ENCODE data around the gene HNF4A. TPM values are rescaled to one million over a fixed set of nuclear protein-coding genes. Genes with fewer than 3 reads are reported as not detected.
A peak's percentile ranks its signal among the peaks of the same experiment; 100 is the strongest.

HNF4A gene
- total and polyA plus RNA-seq, 2 of the 13 experiments (the other 11 are each of a cell fraction or from before 2014, with no cell fraction given): 80.9 to 169 TPM

DNA sequence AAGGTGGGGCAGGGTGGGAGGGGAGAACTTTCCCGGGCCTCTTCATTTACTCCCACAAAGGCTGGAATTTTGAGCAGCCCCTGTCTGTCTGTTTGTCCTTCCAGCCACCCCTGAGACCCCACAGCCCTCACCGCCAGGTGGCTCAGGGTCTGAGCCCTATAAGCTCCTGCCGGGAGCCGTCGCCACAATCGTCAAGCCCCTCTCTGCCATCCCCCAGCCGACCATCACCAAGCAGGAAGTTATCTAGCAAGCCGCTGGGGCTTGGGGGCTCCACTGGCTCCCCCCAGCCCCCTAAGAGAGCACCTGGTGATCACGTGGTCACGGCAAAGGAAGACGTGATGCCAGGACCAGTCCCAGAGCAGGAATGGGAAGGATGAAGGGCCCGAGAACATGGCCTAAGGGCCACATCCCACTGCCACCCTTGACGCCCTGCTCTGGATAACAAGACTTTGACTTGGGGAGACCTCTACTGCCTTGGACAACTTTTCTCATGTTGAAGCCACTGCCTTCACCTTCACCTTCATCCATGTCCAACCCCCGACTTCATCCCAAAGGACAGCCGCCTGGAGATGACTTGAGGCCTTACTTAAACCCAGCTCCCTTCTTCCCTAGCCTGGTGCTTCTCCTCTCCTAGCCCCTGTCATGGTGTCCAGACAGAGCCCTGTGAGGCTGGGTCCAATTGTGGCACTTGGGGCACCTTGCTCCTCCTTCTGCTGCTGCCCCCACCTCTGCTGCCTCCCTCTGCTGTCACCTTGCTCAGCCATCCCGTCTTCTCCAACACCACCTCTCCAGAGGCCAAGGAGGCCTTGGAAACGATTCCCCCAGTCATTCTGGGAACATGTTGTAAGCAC, 74.1 kb downstream of the HNF4A start (continued):
- TF ChIP-seq ZSCAN31 (CRISPR knock-in tag; IDR thresholded peaks at IDR 0.05; ENCODE audit: low read depth) (no peak), ZMYM3 (CRISPR knock-in tag; IDR thresholded peaks at IDR 0.05) (no peak), KLF13 (CRISPR knock-in tag; IDR thresholded peaks at IDR 0.05) (no peak), KLF16 (CRISPR knock-in tag; IDR thresholded peaks at IDR 0.05) (no peak), ZNF558 (CRISPR knock-in tag; IDR thresholded peaks at IDR 0.05; ENCODE audit: borderline replicate concordance) (no peak), SSRP1 (CRISPR knock-in tag; IDR thresholded peaks at IDR 0.05) (no peak; the same call in 1 of the 2 replicates), MTF2 (CRISPR knock-in tag; IDR thresholded peaks at IDR 0.05; ENCODE audit: borderline replicate concordance) (no peak), CBX2 (IDR thresholded peaks at IDR 0.05; ENCODE audit: low read depth, low read length) (no peak), CBX2 (CRISPR knock-in tag; IDR thresholded peaks at IDR 0.05; ENCODE audit: low read depth) (no peak), ASH2L (IDR thresholded peaks at IDR 0.05; ENCODE audit: insufficient read length, low read depth, low read length) (no peak), MED8 (CRISPR knock-in tag; IDR thresholded peaks at IDR 0.05; ENCODE audit: insufficient replicate concordance) (no peak), ZNF326 (CRISPR knock-in tag; IDR thresholded peaks at IDR 0.05; ENCODE audit: borderline replicate concordance) (no peak), CBX1 (IDR thresholded peaks at IDR 0.05; ENCODE audit: low read depth) (no peak), MEIS2 (CRISPR knock-in tag; IDR thresholded peaks at IDR 0.05) (no peak), ZNF775 (CRISPR knock-in tag; IDR thresholded peaks at IDR 0.05; ENCODE audit: borderline replicate concordance) (no peak), TSC22D2 (CRISPR knock-in tag; IDR thresholded peaks at IDR 0.05; ENCODE audit: borderline replicate concordance) (no peak), TARDBP (CRISPR knock-in tag; IDR thresholded peaks at IDR 0.05) (no peak), ZNF430 (CRISPR knock-in tag; IDR thresholded peaks at IDR 0.05) (0 out of 2 replicates have a peak, but pooled peaks have one; percentile 56), ZNF335 (CRISPR knock-in tag; IDR thresholded peaks at IDR 0.05) (no peak), TOE1 (CRISPR knock-in tag; IDR thresholded peaks at IDR 0.05) (no peak), IRF2 (CRISPR knock-in tag; IDR thresholded peaks at IDR 0.05) (no peak), PCBP2 (optimal IDR thresholded peaks at IDR 0.05; ENCODE audit: low read depth, low read length, poor library complexity, severe bottlenecking) (no peak), ZSCAN30 (CRISPR knock-in tag; IDR thresholded peaks at IDR 0.05) (no peak), SIN3B (IDR thresholded peaks at IDR 0.05; ENCODE audit: low read length) (no peak), JUND (CRISPR knock-in tag; IDR thresholded peaks at IDR 0.05) (no peak), IRX3 (CRISPR knock-in tag; IDR thresholded peaks at IDR 0.05; ENCODE audit: borderline replicate concordance, low read depth) (0 out of 2 replicates have a peak, but pooled peaks have one; percentile 12)
- TF ChIP-seq, protein P1, sequence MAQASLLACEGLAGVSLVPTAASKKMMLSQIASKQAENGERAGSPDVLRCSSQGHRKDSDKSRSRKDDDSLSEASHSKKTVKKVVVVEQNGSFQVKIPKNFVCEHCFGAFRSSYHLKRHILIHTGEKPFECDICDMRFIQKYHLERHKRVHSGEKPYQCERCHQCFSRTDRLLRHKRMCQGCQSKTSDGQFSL (CRISPR knock-in tag; IDR thresholded peaks at IDR 0.05): no peak
- TF ChIP-seq, protein P2, sequence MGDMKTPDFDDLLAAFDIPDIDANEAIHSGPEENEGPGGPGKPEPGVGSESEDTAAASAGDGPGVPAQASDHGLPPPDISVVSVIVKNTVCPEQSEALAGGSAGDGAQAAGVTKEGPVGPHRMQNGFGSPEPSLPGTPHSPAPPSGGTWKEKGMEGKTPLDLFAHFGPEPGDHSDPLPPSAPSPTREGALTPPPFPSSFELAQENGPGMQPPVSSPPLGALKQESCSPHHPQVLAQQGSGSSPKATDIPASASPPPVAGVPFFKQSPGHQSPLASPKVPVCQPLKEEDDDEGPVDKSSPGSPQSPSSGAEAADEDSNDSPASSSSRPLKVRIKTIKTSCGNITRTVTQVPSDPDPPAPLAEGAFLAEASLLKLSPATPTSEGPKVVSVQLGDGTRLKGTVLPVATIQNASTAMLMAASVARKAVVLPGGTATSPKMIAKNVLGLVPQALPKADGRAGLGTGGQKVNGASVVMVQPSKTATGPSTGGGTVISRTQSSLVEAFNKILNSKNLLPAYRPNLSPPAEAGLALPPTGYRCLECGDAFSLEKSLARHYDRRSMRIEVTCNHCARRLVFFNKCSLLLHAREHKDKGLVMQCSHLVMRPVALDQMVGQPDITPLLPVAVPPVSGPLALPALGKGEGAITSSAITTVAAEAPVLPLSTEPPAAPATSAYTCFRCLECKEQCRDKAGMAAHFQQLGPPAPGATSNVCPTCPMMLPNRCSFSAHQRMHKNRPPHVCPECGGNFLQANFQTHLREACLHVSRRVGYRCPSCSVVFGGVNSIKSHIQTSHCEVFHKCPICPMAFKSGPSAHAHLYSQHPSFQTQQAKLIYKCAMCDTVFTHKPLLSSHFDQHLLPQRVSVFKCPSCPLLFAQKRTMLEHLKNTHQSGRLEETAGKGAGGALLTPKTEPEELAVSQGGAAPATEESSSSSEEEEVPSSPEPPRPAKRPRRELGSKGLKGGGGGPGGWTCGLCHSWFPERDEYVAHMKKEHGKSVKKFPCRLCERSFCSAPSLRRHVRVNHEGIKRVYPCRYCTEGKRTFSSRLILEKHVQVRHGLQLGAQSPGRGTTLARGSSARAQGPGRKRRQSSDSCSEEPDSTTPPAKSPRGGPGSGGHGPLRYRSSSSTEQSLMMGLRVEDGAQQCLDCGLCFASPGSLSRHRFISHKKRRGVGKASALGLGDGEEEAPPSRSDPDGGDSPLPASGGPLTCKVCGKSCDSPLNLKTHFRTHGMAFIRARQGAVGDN (CRISPR knock-in tag; IDR thresholded peaks at IDR 0.05): peak; percentile 73
